Measurements from ENCODE around the gene AGBL4.

- TF ChIP-seq EZH2 (IDR thresholded peaks at IDR 0.05; ENCODE audit: insufficient read depth, poor library complexity, severe bottlenecking) = no peak
- no peak for TF ChIP-seq EZH2phosphoT487 (IDR thresholded peaks at IDR 0.05; ENCODE audit: insufficient read depth, low read depth)
These were observed 1463.6 kb downstream of the AGBL4 start for GRCh38 chr1:48560116-48560515.

Data from GM23248 (cell line).